ENCODE results near the gene LRRC61.

LRRC61 gene

GRCh38 chr7:150357771-150358427 is 34.7 kb downstream of the LRRC61 start:
- no peak for DNase-seq

GRCh38 chr7:150358433-150358832 is 35.3 kb downstream of the LRRC61 start:
- no peak for DNase-seq

GRCh38 chr7:150358988-150359621 is 36.0 kb downstream of the LRRC61 start:
- DNase-seq = no peak

- DNase-seq = no peak
These were observed 36.6 kb downstream of the LRRC61 start for GRCh38 chr7:150359622-150360362.

GRCh38 chr7:150360363-150361058 is 37.4 kb downstream of the LRRC61 start:
- no peak for DNase-seq

- no peak for DNase-seq
These were observed 38.2 kb downstream of the LRRC61 start for GRCh38 chr7:150361402-150361801.

- no peak for DNase-seq
These were observed 38.9 kb downstream of the LRRC61 start for GRCh38 chr7:150361807-150362621.

GRCh38 chr7:150363370-150363769 is 40.2 kb downstream of the LRRC61 start:
- no peak for DNase-seq

- no peak for DNase-seq
These were observed 40.7 kb downstream of the LRRC61 start for GRCh38 chr7:150363872-150364271.

- no peak for DNase-seq
These were observed 42.0 kb downstream of the LRRC61 start for GRCh38 chr7:150365194-150365593.

GRCh38 chr7:150365673-150366398 is 42.7 kb downstream of the LRRC61 start:
- no peak for DNase-seq

- no peak for DNase-seq
These were observed 44.5 kb downstream of the LRRC61 start for GRCh38 chr7:150367677-150368095.

GRCh38 chr7:150368096-150368883 is 45.1 kb downstream of the LRRC61 start, which contains the start of gene REPIN1:
REPIN1 (plus strand) TSS chr7:150368822; CDS start chr7:150369712, 890 bp downstream.
- peak; percentile 64 for DNase-seq

GRCh38 chr7:150368884-150369747 is 46.0 kb downstream of the LRRC61 start:
- DNase-seq = peak; percentile 53

GRCh38 chr7:150369748-150370501 is 46.8 kb downstream of the LRRC61 start:
- DNase-seq = no peak

GRCh38 chr7:150370612-150371071 is 47.5 kb downstream of the LRRC61 start:
- no peak for DNase-seq

GRCh38 chr7:150371131-150371995 is 48.2 kb downstream of the LRRC61 start:
- no peak for DNase-seq

- DNase-seq = no peak
These were observed 48.8 kb downstream of the LRRC61 start for GRCh38 chr7:150371996-150372270.

All from activated CD4-positive, alpha-beta T cell treated with anti-CD3 and anti-CD28 coated beads for 1 hour (primary cell).